ENCODE results near the gene IFI16. TPM values are rescaled to one million over a fixed set of nuclear protein-coding genes. Genes with fewer than 3 reads are reported as not detected.

IFI16 gene
- total and polyA plus RNA-seq, 10 of the 15 experiments (the other 5 are each of a cell fraction or from before 2014, with no cell fraction given): 120 to 375 (median 188) TPM

GRCh38 chr1:159008744-159009188 is 941 bp upstream of the IFI16 start (continued):
- TF ChIP-seq MYB (IDR thresholded peaks at IDR 0.05; ENCODE audit: borderline replicate concordance, low read depth, low read length): no peak
- peak; percentile 65 for TF ChIP-seq NFIC (IDR thresholded peaks at IDR 0.05; ENCODE audit: low read depth, low read length)
- TF ChIP-seq RELA (IDR thresholded peaks at IDR 0.05; ENCODE audit: borderline replicate concordance, partially characterized antibody): no peak
- peak; percentile 62; the same call in 1 of the 2 replicates for TF ChIP-seq TCF3 (IDR thresholded peaks at IDR 0.05; ENCODE audit: borderline replicate concordance, insufficient read depth, low read depth, low read length)
- peak; percentile 83 for TF ChIP-seq POLR2A (IDR thresholded peaks at IDR 0.05; ENCODE audit: low read depth, low read length)
- no peak for TF ChIP-seq SIN3A (IDR thresholded peaks at IDR 0.05; ENCODE audit: low read depth, low read length)
- peak; percentile 53; the same call in 1 of the 2 replicates for TF ChIP-seq PKNOX1 (IDR thresholded peaks at IDR 0.05)
- 0 out of 2 replicates have a peak, but pooled peaks have one; percentile 6 for TF ChIP-seq JUNB (IDR thresholded peaks at IDR 0.05)
- TF ChIP-seq KLF5 (IDR thresholded peaks at IDR 0.05; ENCODE audit: partially characterized antibody): peak; percentile 23
- TF ChIP-seq MEF2A (IDR thresholded peaks at IDR 0.05; ENCODE audit: insufficient read depth, low read depth, low read length): no peak
- TF ChIP-seq, protein P1, sequence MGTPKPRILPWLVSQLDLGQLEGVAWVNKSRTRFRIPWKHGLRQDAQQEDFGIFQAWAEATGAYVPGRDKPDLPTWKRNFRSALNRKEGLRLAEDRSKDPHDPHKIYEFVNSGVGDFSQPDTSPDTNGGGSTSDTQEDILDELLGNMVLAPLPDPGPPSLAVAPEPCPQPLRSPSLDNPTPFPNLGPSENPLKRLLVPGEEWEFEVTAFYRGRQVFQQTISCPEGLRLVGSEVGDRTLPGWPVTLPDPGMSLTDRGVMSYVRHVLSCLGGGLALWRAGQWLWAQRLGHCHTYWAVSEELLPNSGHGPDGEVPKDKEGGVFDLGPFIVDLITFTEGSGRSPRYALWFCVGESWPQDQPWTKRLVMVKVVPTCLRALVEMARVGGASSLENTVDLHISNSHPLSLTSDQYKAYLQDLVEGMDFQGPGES (IDR thresholded peaks at IDR 0.05): no peak
- TF ChIP-seq WRNIP1 (IDR thresholded peaks at IDR 0.05; ENCODE audit: borderline replicate concordance, low read depth, low read length): no peak
- TF ChIP-seq, protein P2, sequence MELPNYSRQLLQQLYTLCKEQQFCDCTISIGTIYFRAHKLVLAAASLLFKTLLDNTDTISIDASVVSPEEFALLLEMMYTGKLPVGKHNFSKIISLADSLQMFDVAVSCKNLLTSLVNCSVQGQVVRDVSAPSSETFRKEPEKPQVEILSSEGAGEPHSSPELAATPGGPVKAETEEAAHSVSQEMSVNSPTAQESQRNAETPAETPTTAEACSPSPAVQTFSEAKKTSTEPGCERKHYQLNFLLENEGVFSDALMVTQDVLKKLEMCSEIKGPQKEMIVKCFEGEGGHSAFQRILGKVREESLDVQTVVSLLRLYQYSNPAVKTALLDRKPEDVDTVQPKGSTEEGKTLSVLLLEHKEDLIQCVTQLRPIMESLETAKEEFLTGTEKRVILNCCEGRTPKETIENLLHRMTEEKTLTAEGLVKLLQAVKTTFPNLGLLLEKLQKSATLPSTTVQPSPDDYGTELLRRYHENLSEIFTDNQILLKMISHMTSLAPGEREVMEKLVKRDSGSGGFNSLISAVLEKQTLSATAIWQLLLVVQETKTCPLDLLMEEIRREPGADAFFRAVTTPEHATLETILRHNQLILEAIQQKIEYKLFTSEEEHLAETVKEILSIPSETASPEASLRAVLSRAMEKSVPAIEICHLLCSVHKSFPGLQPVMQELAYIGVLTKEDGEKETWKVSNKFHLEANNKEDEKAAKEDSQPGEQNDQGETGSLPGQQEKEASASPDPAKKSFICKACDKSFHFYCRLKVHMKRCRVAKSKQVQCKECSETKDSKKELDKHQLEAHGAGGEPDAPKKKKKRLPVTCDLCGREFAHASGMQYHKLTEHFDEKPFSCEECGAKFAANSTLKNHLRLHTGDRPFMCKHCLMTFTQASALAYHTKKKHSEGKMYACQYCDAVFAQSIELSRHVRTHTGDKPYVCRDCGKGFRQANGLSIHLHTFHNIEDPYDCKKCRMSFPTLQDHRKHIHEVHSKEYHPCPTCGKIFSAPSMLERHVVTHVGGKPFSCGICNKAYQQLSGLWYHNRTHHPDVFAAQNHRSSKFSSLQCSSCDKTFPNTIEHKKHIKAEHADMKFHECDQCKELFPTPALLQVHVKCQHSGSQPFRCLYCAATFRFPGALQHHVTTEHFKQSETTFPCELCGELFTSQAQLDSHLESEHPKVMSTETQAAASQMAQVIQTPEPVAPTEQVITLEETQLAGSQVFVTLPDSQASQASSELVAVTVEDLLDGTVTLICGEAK (IDR thresholded peaks at IDR 0.05; ENCODE audit: borderline replicate concordance): peak; percentile 58; the same call in 1 of the 2 replicates
- TF ChIP-seq RBBP5 (conservative IDR thresholded peaks at IDR 0.05): peak; percentile 94; the same call in 1 of the 2 replicates
- TF ChIP-seq FOXM1 (IDR thresholded peaks at IDR 0.05; ENCODE audit: low read depth, low read length): peak; percentile 43; the same call in 1 of the 2 replicates
- no peak for TF ChIP-seq SREBF1 (IDR thresholded peaks at IDR 0.05; ENCODE audit: low read length)
- TF ChIP-seq, protein P3, sequence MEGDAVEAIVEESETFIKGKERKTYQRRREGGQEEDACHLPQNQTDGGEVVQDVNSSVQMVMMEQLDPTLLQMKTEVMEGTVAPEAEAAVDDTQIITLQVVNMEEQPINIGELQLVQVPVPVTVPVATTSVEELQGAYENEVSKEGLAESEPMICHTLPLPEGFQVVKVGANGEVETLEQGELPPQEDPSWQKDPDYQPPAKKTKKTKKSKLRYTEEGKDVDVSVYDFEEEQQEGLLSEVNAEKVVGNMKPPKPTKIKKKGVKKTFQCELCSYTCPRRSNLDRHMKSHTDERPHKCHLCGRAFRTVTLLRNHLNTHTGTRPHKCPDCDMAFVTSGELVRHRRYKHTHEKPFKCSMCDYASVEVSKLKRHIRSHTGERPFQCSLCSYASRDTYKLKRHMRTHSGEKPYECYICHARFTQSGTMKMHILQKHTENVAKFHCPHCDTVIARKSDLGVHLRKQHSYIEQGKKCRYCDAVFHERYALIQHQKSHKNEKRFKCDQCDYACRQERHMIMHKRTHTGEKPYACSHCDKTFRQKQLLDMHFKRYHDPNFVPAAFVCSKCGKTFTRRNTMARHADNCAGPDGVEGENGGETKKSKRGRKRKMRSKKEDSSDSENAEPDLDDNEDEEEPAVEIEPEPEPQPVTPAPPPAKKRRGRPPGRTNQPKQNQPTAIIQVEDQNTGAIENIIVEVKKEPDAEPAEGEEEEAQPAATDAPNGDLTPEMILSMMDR (IDR thresholded peaks at IDR 0.05 in 2 of 3, conservative IDR thresholded peaks at IDR 0.05 in 1 of 3; ENCODE audit: control insufficient read depth in 2 of 3, extremely low read depth in 1 of 3, insufficient read depth in 1 of 3, low read depth in 3 of 3, low read length in 3 of 3): no peak
- TF ChIP-seq CBX5 (IDR thresholded peaks at IDR 0.05; ENCODE audit: low read depth): 0 out of 2 replicates have a peak, but pooled peaks have one; percentile 28
- TF ChIP-seq REST (IDR thresholded peaks at IDR 0.05; ENCODE audit: low read depth, low read length): 0 out of 2 replicates have a peak, but pooled peaks have one; percentile 13
